ENCODE measurements around the gene ZNF592. TPM values are rescaled to one million over a fixed set of nuclear protein-coding genes. Genes with fewer than 3 reads are reported as not detected.
"Not testable (repeated sequence)": the region's sequence is repeated elsewhere in the genome, so short reads cannot be mapped to it uniquely, and the experiment has no call there.

ZNF592 gene
- total RNA-seq, 2 donors from 2014 or later, result 20.8 to 38.7 TPM

GRCh38 chr15:84844964-84845363 is 96.6 kb downstream of the ZNF592 start:
- DNase-seq (ENCODE audit: low spot score), result no peak
- Histone ChIP-seq H3K4me3 (no peak overlapping the region), H3K27ac (peak overlapping the region; percentile 36 to 67), H3K9me3 (no peaks in the 10 kb centered on the region), H3K36me3 (no peaks in the 10 kb centered on the region), H3K4me1 (replicated peaks) (no peaks in the 10 kb centered on the region), H3K27me3 (replicated peaks; ENCODE audit: insufficient read depth) (no peaks in the 10 kb centered on the region)
- WGBS, result 39% methylated on average over 2 of the region's 2 CpGs
- TF ChIP-seq POLR2A (IDR thresholded peaks at IDR 0.05) (no peak), POLR2AphosphoS5 (IDR thresholded peaks at IDR 0.05) (no peak)
- TF ChIP-seq, protein P1, sequence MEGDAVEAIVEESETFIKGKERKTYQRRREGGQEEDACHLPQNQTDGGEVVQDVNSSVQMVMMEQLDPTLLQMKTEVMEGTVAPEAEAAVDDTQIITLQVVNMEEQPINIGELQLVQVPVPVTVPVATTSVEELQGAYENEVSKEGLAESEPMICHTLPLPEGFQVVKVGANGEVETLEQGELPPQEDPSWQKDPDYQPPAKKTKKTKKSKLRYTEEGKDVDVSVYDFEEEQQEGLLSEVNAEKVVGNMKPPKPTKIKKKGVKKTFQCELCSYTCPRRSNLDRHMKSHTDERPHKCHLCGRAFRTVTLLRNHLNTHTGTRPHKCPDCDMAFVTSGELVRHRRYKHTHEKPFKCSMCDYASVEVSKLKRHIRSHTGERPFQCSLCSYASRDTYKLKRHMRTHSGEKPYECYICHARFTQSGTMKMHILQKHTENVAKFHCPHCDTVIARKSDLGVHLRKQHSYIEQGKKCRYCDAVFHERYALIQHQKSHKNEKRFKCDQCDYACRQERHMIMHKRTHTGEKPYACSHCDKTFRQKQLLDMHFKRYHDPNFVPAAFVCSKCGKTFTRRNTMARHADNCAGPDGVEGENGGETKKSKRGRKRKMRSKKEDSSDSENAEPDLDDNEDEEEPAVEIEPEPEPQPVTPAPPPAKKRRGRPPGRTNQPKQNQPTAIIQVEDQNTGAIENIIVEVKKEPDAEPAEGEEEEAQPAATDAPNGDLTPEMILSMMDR (IDR thresholded peaks at IDR 0.05), result no peak
- intact Hi-C loops (cut with DNase I), result no loop called here

DNA sequence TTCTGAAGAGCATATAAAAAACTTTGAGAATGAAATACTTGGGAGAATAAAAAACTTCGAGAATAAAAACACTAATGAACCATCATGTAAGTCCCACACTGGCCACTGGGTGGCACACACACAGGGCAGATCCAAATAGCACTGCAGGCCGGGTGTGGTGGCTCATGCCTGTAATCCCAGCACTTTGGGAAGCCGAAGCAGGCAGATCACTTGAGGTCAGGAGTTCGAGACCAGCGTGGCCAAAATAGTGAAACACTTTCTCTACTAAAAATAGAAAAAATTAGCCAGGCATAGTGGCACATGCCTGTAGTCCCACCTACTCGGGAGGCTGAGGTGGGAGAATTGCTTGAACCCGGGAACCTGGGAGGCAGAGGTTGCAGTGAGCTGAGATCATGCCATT is 97.2 kb downstream of the ZNF592 start:
- peak overlapping the region in 1 of 2 donors; percentile 67 for H3K27ac ChIP-seq
- intact Hi-C loops (cut with DNase I), result not testable (repeated sequence)
- peak; percentile 40 for DNase-seq (ENCODE audit: low spot score)

GRCh38 chr15:84846269-84846668 is 97.9 kb downstream of the ZNF592 start:
- intact Hi-C loops (cut with DNase I), result no loop called here
- WGBS, result 93% methylated on average over 1 of the region's 1 CpG

More for the DNA sequence above, 97.2 kb downstream of the ZNF592 start:
- 76% methylated on average over 7 of the region's 7 CpGs for WGBS
- not testable (repeated sequence) for H3K9me3 ChIP-seq; H3K27me3 ChIP-seq (replicated peaks; ENCODE audit: insufficient read depth); H3K4me3 ChIP-seq; H3K36me3 ChIP-seq; H3K4me1 ChIP-seq (replicated peaks)
- TF ChIP-seq, protein P1 (IDR thresholded peaks at IDR 0.05), result peak in 3 of 4 experiments; percentile 64 to 75 (median 68)

GRCh38 chr15:84847382-84847781 is 99.0 kb downstream of the ZNF592 start:
- DNase-seq (ENCODE audit: low spot score), result no peak
- Histone ChIP-seq H3K4me1 (replicated peaks) (no peaks in the 10 kb centered on the region), H3K27ac (no peak overlapping the region), H3K36me3 (no peaks in the 10 kb centered on the region), H3K9me3 (no peaks in the 10 kb centered on the region), H3K4me3 (no peak overlapping the region), H3K27me3 (replicated peaks; ENCODE audit: insufficient read depth) (no peaks in the 10 kb centered on the region)
- intact Hi-C loops (cut with DNase I), result no loop called here
- TF ChIP-seq POLR2AphosphoS5 (IDR thresholded peaks at IDR 0.05) (no peak), POLR2A (IDR thresholded peaks at IDR 0.05) (no peak)
- TF ChIP-seq, protein P1 (IDR thresholded peaks at IDR 0.05), result no peak

More at GRCh38 chr15:84846269-84846668, 97.9 kb downstream of the ZNF592 start:
- DNase-seq (ENCODE audit: low spot score), result no peak
- no peaks in the 10 kb centered on the region for H3K36me3 ChIP-seq
- H3K4me3 ChIP-seq, result no peak overlapping the region
- no peak overlapping the region for H3K27ac ChIP-seq
- H3K4me1 ChIP-seq (replicated peaks), result no peaks in the 10 kb centered on the region
- H3K9me3 ChIP-seq, result no peaks in the 10 kb centered on the region
- no peaks in the 10 kb centered on the region for H3K27me3 ChIP-seq (replicated peaks; ENCODE audit: insufficient read depth)
- TF ChIP-seq, protein P1 (IDR thresholded peaks at IDR 0.05), result no peak
- no peak for TF ChIP-seq POLR2A (IDR thresholded peaks at IDR 0.05)
- no peak for TF ChIP-seq POLR2AphosphoS5 (IDR thresholded peaks at IDR 0.05)

DNA sequence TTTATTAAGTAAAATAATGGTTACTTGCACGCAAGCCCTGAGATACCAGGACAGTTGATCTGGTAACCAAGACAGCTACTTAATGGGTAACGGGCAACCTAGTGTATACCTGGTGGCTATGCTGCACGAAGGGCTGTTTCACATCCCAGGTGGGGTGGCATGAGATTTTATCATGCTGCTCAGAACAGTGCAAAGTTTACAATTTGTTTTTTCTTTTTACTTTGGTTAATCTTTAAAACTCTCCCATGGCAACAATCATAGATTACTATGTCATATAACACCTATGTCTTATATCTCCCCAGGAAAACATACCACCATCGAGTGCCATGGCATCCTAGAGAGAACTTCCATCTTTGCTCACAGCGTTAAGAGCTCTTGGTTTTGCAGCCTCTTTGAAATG is 103.8 kb downstream of the ZNF592 start:
- no peak overlapping the region for H3K4me3 ChIP-seq
- WGBS, result 67% methylated on average over 5 of the region's 5 CpGs
- H3K4me1 ChIP-seq (replicated peaks), result no peaks in the 10 kb centered on the region
- H3K27me3 ChIP-seq (replicated peaks; ENCODE audit: insufficient read depth), result no peaks in the 10 kb centered on the region
- no peak overlapping the region for H3K27ac ChIP-seq
- no peak for TF ChIP-seq POLR2AphosphoS5 (IDR thresholded peaks at IDR 0.05)
- no peak for TF ChIP-seq POLR2A (IDR thresholded peaks at IDR 0.05)
- TF ChIP-seq, protein P1 (IDR thresholded peaks at IDR 0.05), result no peak
- no peaks in the 10 kb centered on the region for H3K9me3 ChIP-seq
- intact Hi-C loops (cut with DNase I), result no loop called here
- no peak for DNase-seq (ENCODE audit: low spot score)
- no peaks in the 10 kb centered on the region for H3K36me3 ChIP-seq
